Suprapubic skin (tissue), 4 donors: ENCODE data around the gene FKRP. TPM values are rescaled to one million over a fixed set of nuclear protein-coding genes. Genes with fewer than 3 reads are reported as not detected.
A peak's percentile ranks its signal among the peaks of the same experiment; 100 is the strongest.

Experiments used
- DNase-seq, 2 donors: peaks; one replicate each; pipeline ENCODE4 v3.0.0-alpha.2; 2019; ENCODE audit warnings: low spot score in 2 of 2
- H3K27ac ChIP-seq: fragments of 200-600 bp; sonication (generic); one replicate; pipeline ENCODE4 v1.5.1; 2019
- H3K27me3 ChIP-seq: fragments of 200-600 bp; sonication (generic); one replicate; pipeline ENCODE4 v1.5.1; 2019
- H3K36me3 ChIP-seq: fragments of 200-600 bp; sonication (generic); one replicate; pipeline ENCODE4 v1.5.1; 2019
- H3K4me1 ChIP-seq: fragments of 200-600 bp; sonication (generic); one replicate; pipeline ENCODE4 v1.5.1; 2019
- H3K4me3 ChIP-seq: fragments of 200-600 bp; sonication (generic); one replicate; pipeline ENCODE4 v1.5.1; 2019; ENCODE audit warnings: mild to moderate bottlenecking
- H3K9me3 ChIP-seq: fragments of 200-600 bp; sonication (generic); one replicate; pipeline ENCODE4 v1.5.1; 2019
- EP300 ChIP-seq: sonication (generic); formaldehyde crosslinking; IDR thresholded peaks from one replicate; pipeline ENCODE4 v1.6.1; 2017; ENCODE audit warnings: antibody characterized with exemption
- POLR2A ChIP-seq, 2 donors: fragments of 450-650 bp; IDR thresholded peaks; one replicate each; pipeline ENCODE4 v1.6.1; 2017; ENCODE audit warnings: antibody characterized with exemption in 2 of 2, mild to moderate bottlenecking in 2 of 2, moderate library complexity in 2 of 2
- POLR2AphosphoS5 ChIP-seq, 3 donors: sonication (generic); formaldehyde crosslinking; IDR thresholded peaks; one replicate each; pipeline ENCODE4 v1.6.1; 2017; ENCODE audit warnings: antibody characterized with exemption in 3 of 3
- whole genome bisulfite sequencing: methylation state at CpG from one replicate; pipeline ENCODE4 v1.1.5; 2018; 5-methylcytosine and 5-hydroxymethylcytosine counted together
- total RNA-seq, 4 donors: library from RNA; depleted of rRNA; stranded (reverse); fragments of >200 nt; gene quantifications; one replicate each; pipeline ENCODE4 v1.1.0, GENCODE V29; 2016
- TF ChIP-seq, protein P1 (sequence below), 2 donors: fragments of 200-600 bp in 1 of 2; fragments of 450-650 bp in 1 of 2; sonication (generic) in 1 of 2; IDR thresholded peaks; one replicate each; pipeline ENCODE4 v1.5.1; 2016 to 2019; ENCODE audit warnings: antibody characterized with exemption in 2 of 2, mild to moderate bottlenecking in 1 of 2, moderate library complexity in 1 of 2

Gene FKRP
- total RNA-seq, 4 donors from 2014 or later: 7.1 to 15.2 (median 7.8) TPM

DNA sequence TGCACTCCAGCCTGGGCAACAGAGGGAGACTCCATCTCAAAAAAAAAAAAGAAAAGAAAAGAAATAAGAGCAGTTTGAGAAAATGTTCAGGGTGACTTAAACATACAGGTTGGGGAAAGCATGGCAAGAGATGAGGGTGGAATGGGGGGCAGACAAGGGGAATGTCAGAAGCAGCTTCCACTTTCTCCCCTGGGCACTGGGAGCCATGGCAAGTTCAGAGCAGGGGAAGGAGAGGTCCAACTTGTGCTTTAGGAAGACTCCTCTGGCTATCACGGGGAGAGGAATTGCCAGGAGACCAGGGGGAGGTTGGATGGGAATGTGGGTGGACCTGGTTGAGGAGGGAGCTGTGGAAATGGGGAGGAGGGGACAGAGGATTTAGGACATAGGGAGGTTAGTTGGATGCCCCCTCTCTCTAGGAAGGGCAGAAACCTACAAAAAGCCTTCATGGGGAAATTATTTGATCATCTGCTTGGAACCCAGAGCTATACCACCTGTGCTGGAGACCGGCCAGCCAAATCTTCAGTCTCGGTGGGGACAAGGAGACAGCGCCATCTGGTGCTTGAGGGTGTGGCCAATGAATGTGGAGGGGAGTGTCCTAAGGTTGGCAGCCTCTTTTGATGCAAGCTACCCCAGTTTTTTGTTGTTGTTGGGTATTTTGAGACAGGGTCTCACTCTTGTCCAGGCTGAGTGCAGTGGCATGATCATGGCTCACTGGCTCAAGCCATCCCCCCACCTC is 7.7 kb downstream of the FKRP start:
- no peak for DNase-seq
- H3K27me3 ChIP-seq: no peaks in the 10 kb centered on the region
- 39% methylated on average over 4 of the region's 4 CpGs for WGBS
- peaks cover 8% of the 10 kb centered on the region for H3K4me1 ChIP-seq
- H3K4me3 ChIP-seq: no peak overlapping the region
- peaks cover 10% of the 10 kb centered on the region for H3K36me3 ChIP-seq
- TF ChIP-seq POLR2A (IDR thresholded peaks at IDR 0.05) (no peak), EP300 (no peak), POLR2AphosphoS5 (IDR thresholded peaks at IDR 0.05) (no peak)
- TF ChIP-seq, protein P1, sequence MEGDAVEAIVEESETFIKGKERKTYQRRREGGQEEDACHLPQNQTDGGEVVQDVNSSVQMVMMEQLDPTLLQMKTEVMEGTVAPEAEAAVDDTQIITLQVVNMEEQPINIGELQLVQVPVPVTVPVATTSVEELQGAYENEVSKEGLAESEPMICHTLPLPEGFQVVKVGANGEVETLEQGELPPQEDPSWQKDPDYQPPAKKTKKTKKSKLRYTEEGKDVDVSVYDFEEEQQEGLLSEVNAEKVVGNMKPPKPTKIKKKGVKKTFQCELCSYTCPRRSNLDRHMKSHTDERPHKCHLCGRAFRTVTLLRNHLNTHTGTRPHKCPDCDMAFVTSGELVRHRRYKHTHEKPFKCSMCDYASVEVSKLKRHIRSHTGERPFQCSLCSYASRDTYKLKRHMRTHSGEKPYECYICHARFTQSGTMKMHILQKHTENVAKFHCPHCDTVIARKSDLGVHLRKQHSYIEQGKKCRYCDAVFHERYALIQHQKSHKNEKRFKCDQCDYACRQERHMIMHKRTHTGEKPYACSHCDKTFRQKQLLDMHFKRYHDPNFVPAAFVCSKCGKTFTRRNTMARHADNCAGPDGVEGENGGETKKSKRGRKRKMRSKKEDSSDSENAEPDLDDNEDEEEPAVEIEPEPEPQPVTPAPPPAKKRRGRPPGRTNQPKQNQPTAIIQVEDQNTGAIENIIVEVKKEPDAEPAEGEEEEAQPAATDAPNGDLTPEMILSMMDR (IDR thresholded peaks at IDR 0.05): peak; percentile 19 to 48
- no peak overlapping the region for H3K27ac ChIP-seq
- no peaks in the 10 kb centered on the region for H3K9me3 ChIP-seq

DNA sequence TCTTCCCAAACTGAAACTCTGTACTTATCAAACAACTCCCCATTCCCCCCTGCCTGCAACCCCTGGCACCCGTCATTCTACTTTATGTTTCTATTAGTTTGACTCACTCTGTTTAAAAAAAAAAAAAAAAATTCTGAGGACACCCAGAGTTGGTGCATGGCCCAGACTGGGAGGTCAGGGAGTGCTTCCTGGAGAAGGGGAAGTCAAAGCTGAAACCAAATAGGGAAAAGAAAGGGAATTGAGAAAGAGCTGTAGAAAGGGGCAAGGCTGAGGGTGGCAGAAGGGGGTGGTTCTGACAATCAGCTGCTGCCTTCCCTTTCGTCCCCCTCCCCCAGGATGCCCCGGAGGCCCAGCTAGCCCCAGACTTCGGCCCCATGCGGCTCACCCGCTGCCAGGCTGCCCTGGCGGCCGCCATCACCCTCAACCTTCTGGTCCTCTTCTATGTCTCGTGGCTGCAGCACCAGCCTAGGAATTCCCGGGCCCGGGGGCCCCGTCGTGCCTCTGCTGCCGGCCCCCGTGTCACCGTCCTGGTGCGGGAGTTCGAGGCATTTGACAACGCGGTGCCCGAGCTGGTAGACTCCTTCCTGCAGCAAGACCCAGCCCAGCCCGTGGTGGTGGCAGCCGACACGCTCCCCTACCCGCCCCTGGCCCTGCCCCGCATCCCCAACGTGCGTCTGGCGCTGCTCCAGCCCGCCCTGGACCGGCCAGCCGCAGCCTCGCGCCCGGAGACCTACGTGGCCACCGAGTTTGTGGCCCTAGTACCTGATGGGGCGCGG is 9.4 kb downstream of the FKRP start:
- Histone ChIP-seq H3K9me3 (no peaks in the 10 kb centered on the region), H3K27ac (no peak overlapping the region), H3K27me3 (no peaks in the 10 kb centered on the region), H3K36me3 (peaks cover 10% of the 10 kb centered on the region), H3K4me3 (no peak overlapping the region), H3K4me1 (peaks cover 18% of the 10 kb centered on the region)
- TF ChIP-seq POLR2AphosphoS5 (IDR thresholded peaks at IDR 0.05) (no peak), POLR2A (IDR thresholded peaks at IDR 0.05) (no peak), EP300 (no peak)
- TF ChIP-seq, protein P1 (IDR thresholded peaks at IDR 0.05): no peak
- no peak for DNase-seq
- 82% methylated on average over 39 of the region's 39 CpGs for WGBS

DNA sequence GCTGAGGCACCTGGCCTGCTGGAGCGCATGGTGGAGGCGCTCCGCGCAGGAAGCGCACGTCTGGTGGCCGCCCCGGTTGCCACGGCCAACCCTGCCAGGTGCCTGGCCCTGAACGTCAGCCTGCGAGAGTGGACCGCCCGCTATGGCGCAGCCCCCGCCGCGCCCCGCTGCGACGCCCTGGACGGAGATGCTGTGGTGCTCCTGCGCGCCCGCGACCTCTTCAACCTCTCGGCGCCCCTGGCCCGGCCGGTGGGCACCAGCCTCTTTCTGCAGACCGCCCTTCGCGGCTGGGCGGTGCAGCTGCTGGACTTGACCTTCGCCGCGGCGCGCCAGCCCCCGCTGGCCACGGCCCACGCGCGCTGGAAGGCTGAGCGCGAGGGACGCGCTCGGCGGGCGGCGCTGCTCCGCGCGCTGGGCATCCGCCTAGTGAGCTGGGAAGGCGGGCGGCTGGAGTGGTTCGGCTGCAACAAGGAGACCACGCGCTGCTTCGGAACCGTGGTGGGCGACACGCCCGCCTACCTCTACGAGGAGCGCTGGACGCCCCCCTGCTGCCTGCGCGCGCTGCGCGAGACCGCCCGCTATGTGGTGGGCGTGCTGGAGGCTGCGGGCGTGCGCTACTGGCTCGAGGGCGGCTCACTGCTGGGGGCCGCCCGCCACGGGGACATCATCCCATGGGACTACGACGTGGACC is 10.1 kb downstream of the FKRP start:
- H3K27ac ChIP-seq: no peak overlapping the region
- DNase-seq: no peak
- H3K4me3 ChIP-seq: no peak overlapping the region
- no peaks in the 10 kb centered on the region for H3K27me3 ChIP-seq
- WGBS: 93% methylated on average over 9 of the region's 86 CpGs
- H3K9me3 ChIP-seq: no peaks in the 10 kb centered on the region
- TF ChIP-seq POLR2AphosphoS5 (IDR thresholded peaks at IDR 0.05) (no peak), POLR2A (IDR thresholded peaks at IDR 0.05) (no peak), EP300 (no peak)
- TF ChIP-seq, protein P1 (IDR thresholded peaks at IDR 0.05): no peak
- peaks cover 10% of the 10 kb centered on the region for H3K36me3 ChIP-seq
- peaks cover 26% of the 10 kb centered on the region for H3K4me1 ChIP-seq

DNA sequence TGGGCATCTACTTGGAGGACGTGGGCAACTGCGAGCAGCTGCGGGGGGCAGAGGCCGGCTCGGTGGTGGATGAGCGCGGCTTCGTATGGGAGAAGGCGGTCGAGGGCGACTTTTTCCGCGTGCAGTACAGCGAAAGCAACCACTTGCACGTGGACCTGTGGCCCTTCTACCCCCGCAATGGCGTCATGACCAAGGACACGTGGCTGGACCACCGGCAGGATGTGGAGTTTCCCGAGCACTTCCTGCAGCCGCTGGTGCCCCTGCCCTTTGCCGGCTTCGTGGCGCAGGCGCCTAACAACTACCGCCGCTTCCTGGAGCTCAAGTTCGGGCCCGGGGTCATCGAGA is 10.7 kb downstream of the FKRP start:
- no peaks in the 10 kb centered on the region for H3K9me3 ChIP-seq
- 87% methylated on average over 25 of the region's 30 CpGs for WGBS
- peaks cover 10% of the 10 kb centered on the region for H3K36me3 ChIP-seq
- H3K4me3 ChIP-seq: no peak overlapping the region
- TF ChIP-seq POLR2AphosphoS5 (IDR thresholded peaks at IDR 0.05): no peak
- no peak for TF ChIP-seq POLR2A (IDR thresholded peaks at IDR 0.05)
- TF ChIP-seq, protein P1 (IDR thresholded peaks at IDR 0.05): no peak
- no peak for TF ChIP-seq EP300
- no peak for DNase-seq
- H3K27me3 ChIP-seq: no peaks in the 10 kb centered on the region
- H3K4me1 ChIP-seq: peaks cover 31% of the 10 kb centered on the region
- H3K27ac ChIP-seq: no peak overlapping the region

DNA sequence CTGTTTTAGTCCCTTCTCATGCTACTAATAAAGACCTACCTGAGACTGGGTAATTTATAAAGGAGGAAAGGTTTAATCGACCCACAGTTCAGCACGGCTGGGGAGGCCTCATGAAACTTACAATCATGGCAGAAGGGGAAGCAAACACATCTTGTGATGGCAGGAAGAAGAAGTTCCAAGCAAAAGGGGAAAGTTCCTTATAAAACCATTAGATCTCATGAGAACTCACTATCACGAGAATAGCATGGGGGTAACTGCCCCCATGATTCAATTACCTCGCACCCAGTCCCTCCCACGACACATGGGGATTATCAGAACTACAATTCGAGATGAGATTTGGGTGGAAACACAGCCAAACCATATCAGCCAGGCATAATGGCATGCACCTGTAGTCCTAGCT is 13.3 kb downstream of the FKRP start:
- H3K9me3 ChIP-seq: no peaks in the 10 kb centered on the region
- H3K27me3 ChIP-seq: no peaks in the 10 kb centered on the region
- WGBS: 66% methylated on average over 6 of the region's 6 CpGs
- peaks cover 47% of the 10 kb centered on the region for H3K4me1 ChIP-seq
- DNase-seq: no peak
- peaks cover 10% of the 10 kb centered on the region for H3K36me3 ChIP-seq
- peak overlapping the region; percentile 59 for H3K27ac ChIP-seq
- TF ChIP-seq, protein P1 (IDR thresholded peaks at IDR 0.05): no peak
- TF ChIP-seq POLR2AphosphoS5 (IDR thresholded peaks at IDR 0.05) (no peak), POLR2A (IDR thresholded peaks at IDR 0.05) (no peak), EP300 (no peak)
- no peak overlapping the region for H3K4me3 ChIP-seq
